HepG2 (cell line): Measurements from ENCODE around the gene SATB2. TPM values are rescaled to one million over a fixed set of nuclear protein-coding genes. Genes with fewer than 3 reads are reported as not detected.

Source experiments
- ATAC-seq: fragments of 200-7000 bp; cut with Tn5 transposase; 3 replicates; pipeline ENCODE4 v1.9.1; 2020; ENCODE audit warnings: mild to moderate bottlenecking, moderate library complexity
- BruUV-seq: library from RNA; stranded (reverse); fragments of 400-500 nt; replicated peaks from 2 replicates; lab custom pipeline; 2021; lab: Mats Ljungman, UMichigan
- CTCF ChIA-PET: fragments of 300-600 bp; formaldehyde crosslinking; extraction: SDS; loops from one replicate; lab custom pipeline; 2021; ENCODE audit warnings: low total read pairs, inconsistent platforms, low intra/inter-chr PET ratio; lab: Yijun Ruan, JAX
- POLR2A ChIA-PET: fragments of 350-600 bp; sonication (Branson Sonifier 250); formaldehyde crosslinking; loops from one replicate; lab custom pipeline; 2020; ENCODE audit warnings: antibody characterized with exemption, inconsistent platforms; lab: Yijun Ruan, JAX
- DNase-seq: peaks from one replicate; pipeline ENCODE4 v3.0.0-alpha.2; 2015; ENCODE audit warnings: low spot score
- FAIRE-seq: peaks from 3 replicates; lab custom pipeline; 2011; peaks lifted over from hg19 to GRCh38; lab: Jason Lieb, UNC
- H2AFZ ChIP-seq: one replicate; pipeline ENCODE4 v1.6.1; 2011; ENCODE audit warnings: low read length, inconsistent platforms
- H3K27ac ChIP-seq: fragments of 300-600 bp; 3 replicates; pipeline ENCODE4 v1.8.0; 2011; ENCODE audit warnings: mixed run types, mild to moderate bottlenecking, mixed read lengths, low read length, inconsistent platforms; ENCODE audit not compliant: insufficient read depth; ENCODE audit errors: extremely low read length
- H3K27me3 ChIP-seq, 2 experiments: fragments of 200-600 bp in 1 of 2; 2 replicates in 1 of 2; 3 replicates in 1 of 2; pipeline versions ENCODE4 v1.6.0 to v1.8.0; 2011; ENCODE audit warnings: low read length in 2 of 2, mild to moderate bottlenecking in 2 of 2, moderate library complexity in 2 of 2, inconsistent platforms in 1 of 2; ENCODE audit not compliant: insufficient read depth in 2 of 2, control insufficient read depth in 1 of 2
- H3K36me3 ChIP-seq, 2 experiments: fragments of 200-600 bp in 1 of 2; replicated peaks in 1 of 2; 2 replicates in 1 of 2; 3 replicates in 1 of 2; pipeline versions ENCODE4 v1.5.1 to v1.8.0; 2011; ENCODE audit warnings: low read length in 2 of 2, inconsistent platforms in 1 of 2; ENCODE audit not compliant: insufficient read depth in 2 of 2, control insufficient read depth in 1 of 2
- H3K4me1 ChIP-seq: 2 replicates; pipeline ENCODE4 v1.5.1; 2012; ENCODE audit warnings: low read length, inconsistent platforms; ENCODE audit not compliant: insufficient read depth
- H3K4me2 ChIP-seq: 2 replicates; pipeline ENCODE4 v1.6.0; 2011; ENCODE audit warnings: low read depth, low read length, inconsistent platforms
- H3K4me3 ChIP-seq, 3 experiments: fragments of 200-600 bp in 1 of 3; sonication (generic), shearing (Covaris generic) in 1 of 3; replicated peaks in 1 of 3; 2 replicates each; pipeline ENCODE4 v1.5.1; 2011 to 2016; ENCODE audit warnings: low read length in 3 of 3, inconsistent platforms in 2 of 3, low read depth in 2 of 3, mild to moderate bottlenecking in 2 of 3, control low read depth in 1 of 3, mixed read lengths in 1 of 3; ENCODE audit not compliant: insufficient read depth in 1 of 3
- H3K79me2 ChIP-seq: one replicate; pipeline ENCODE4 v1.6.1; 2011; ENCODE audit warnings: low read length, inconsistent platforms; ENCODE audit not compliant: insufficient read depth
- H3K9ac ChIP-seq: 2 replicates; pipeline ENCODE4 v1.6.0; 2011; ENCODE audit warnings: mild to moderate bottlenecking, low read depth, low read length, inconsistent platforms; ENCODE audit not compliant: insufficient read depth
- H3K9me3 ChIP-seq: 2 replicates; pipeline ENCODE4 v1.5.1; 2012; ENCODE audit warnings: mild to moderate bottlenecking, low read length
- H4K20me1 ChIP-seq: 2 replicates; pipeline ENCODE4 v1.6.0; 2011; ENCODE audit warnings: inconsistent platforms, mild to moderate bottlenecking, low read length, moderate library complexity; ENCODE audit not compliant: insufficient read depth
- AFF4 ChIP-seq: sonication (generic); formaldehyde crosslinking; IDR thresholded peaks from 2 replicates; pipeline ENCODE4 v1.4.0; 2020; ENCODE audit warnings: missing genetic modification reagents
- GABPB1 ChIP-seq: IDR thresholded peaks from 2 replicates; pipeline ENCODE4 v1.6.1; 2016; ENCODE audit warnings: mild to moderate bottlenecking, missing genetic modification reagents, moderate library complexity, missing compliant biosample characterization
- PHB2 ChIP-seq: fragments of 450-650 bp; IDR thresholded peaks from 2 replicates; pipeline ENCODE4 v1.6.1; 2018; ENCODE audit not compliant: partially characterized antibody
- RXRB ChIP-seq: IDR thresholded peaks from 2 replicates; pipeline ENCODE4 v1.6.1; 2016; ENCODE audit warnings: borderline replicate concordance, missing genetic modification reagents, missing compliant biosample characterization
- YEATS4 ChIP-seq: sonication (generic); formaldehyde crosslinking; IDR thresholded peaks from 2 replicates; pipeline ENCODE4 v1.4.0; 2020; ENCODE audit warnings: missing genetic modification reagents, borderline replicate concordance
- ZBTB49 ChIP-seq: sonication (generic); formaldehyde crosslinking; IDR thresholded peaks from 2 replicates; pipeline ENCODE4 v1.4.0; 2020; ENCODE audit warnings: missing genetic modification reagents, borderline replicate concordance
- ZNF337 ChIP-seq: sonication (generic); formaldehyde crosslinking; IDR thresholded peaks from 2 replicates; pipeline ENCODE4 v1.5.1; 2020; ENCODE audit warnings: missing genetic modification reagents, low read depth, mild to moderate bottlenecking, borderline replicate concordance
- ZNF597 ChIP-seq: sonication (generic); formaldehyde crosslinking; IDR thresholded peaks from 2 replicates; pipeline ENCODE4 v1.5.0; 2020; ENCODE audit warnings: missing genetic modification reagents
- ZNF646 ChIP-seq: sonication (generic); formaldehyde crosslinking; IDR thresholded peaks from 2 replicates; pipeline ENCODE4 v1.9.0; 2021; ENCODE audit warnings: mild to moderate bottlenecking, missing genetic modification reagents
- ZNF773 ChIP-seq: sonication (generic); formaldehyde crosslinking; IDR thresholded peaks from 2 replicates; pipeline ENCODE4 v1.4.0; 2020; ENCODE audit warnings: missing genetic modification reagents, borderline replicate concordance
- ZNF841 ChIP-seq: sonication (generic); formaldehyde crosslinking; IDR thresholded peaks from 2 replicates; pipeline ENCODE4 v1.8.1; 2023; ENCODE audit warnings: missing genetic modification reagents, borderline replicate concordance
- in situ Hi-C: cut with HindIII; loops from 2 replicates; pipeline ENCODE4 v1.10.0; 2017; ENCODE audit warnings: low pct_unique_long_range_greater_than_20kb; ENCODE audit not compliant: extremely low pct_ligation_motif_present
- intact Hi-C: fragments of 100-400 bp; cut with micrococcal nuclease; formaldehyde crosslinking; loops from one replicate; pipeline ENCODE4 v1.10.0; 2022; ENCODE audit not compliant: unreplicated experiment
- polyA plus RNA-seq, 8 experiments: library from polyadenylated mRNA; depleted of rRNA in 3 of 8; stranded (reverse) in 7 of 8; unstranded in 1 of 8; fragments of >200 nt; fragmentation: Illumina TruSeq in 4 of 8; extraction: Trizol in 4 of 8; gene quantifications; 2 replicates each; pipeline versions ENCODE4 v1.2.1 to v1.2.3, GENCODE V29; 2011 to 2016; ENCODE audit warnings: low read depth in 4 of 8, missing spikeins in 1 of 8, mixed read lengths in 1 of 8; ENCODE audit not compliant: insufficient read depth in 1 of 8
- total RNA-seq, 5 experiments: library from RNA; depleted of rRNA; stranded (reverse); fragments of >200 nt; fragmentation: Illumina TruSeq; extraction: Trizol; gene quantifications; 2 replicates each; pipeline ENCODE4 v1.2.3, GENCODE V29; 2016; ENCODE audit warnings: low read depth in 1 of 5

SATB2 gene
- total and polyA plus RNA-seq, 2 of the 13 experiments (the other 11 are each of a cell fraction or from before 2014, with no cell fraction given): 2.5 to 5.5 TPM

GRCh38 chr2:199440118-199440517, 17.6 kb downstream of the SATB2 start:
- POLR2A ChIA-PET: no interaction called here
- H3K4me1 ChIP-seq: no peaks in the 10 kb centered on the region
- H3K79me2 ChIP-seq: no peaks in the 10 kb centered on the region
- no peak for DNase-seq
- H3K27me3 ChIP-seq: no peaks in the 10 kb centered on the region
- BruUV-seq: no TSS peak
- H3K9ac ChIP-seq: no peak overlapping the region
- no peak overlapping the region for H3K4me3 ChIP-seq
- CTCF ChIA-PET: no interaction called here
- no peaks in the 10 kb centered on the region for H4K20me1 ChIP-seq
- in situ Hi-C loops (no loop called here), intact Hi-C loops (no loop called here)
- no peak overlapping the region for H3K27ac ChIP-seq
- H3K36me3 ChIP-seq: no peaks in the 10 kb centered on the region
- FAIRE-seq: no peak
- ATAC-seq: no peak
- no peak overlapping the region for H3K4me2 ChIP-seq
- H2AFZ ChIP-seq: no peak overlapping the region
- TF ChIP-seq RXRB (CRISPR knock-in tag) (no peak), AFF4 (CRISPR knock-in tag) (no peak), YEATS4 (CRISPR knock-in tag) (no peak), ZNF646 (no peak), ZNF841 (CRISPR knock-in tag) (no peak), ZBTB49 (CRISPR knock-in tag) (no peak), ZNF337 (CRISPR knock-in tag) (no peak), ZNF773 (no peak), ZNF597 (CRISPR knock-in tag) (no peak), GABPB1 (CRISPR knock-in tag) (no peak), PHB2 (no peak)
- H3K9me3 ChIP-seq: no peaks in the 10 kb centered on the region
